A549 (cell line): ENCODE data around the gene CDS1. TPM values are rescaled to one million over a fixed set of nuclear protein-coding genes. Genes with fewer than 3 reads are reported as not detected.

Experiments
- ATAC-seq, 2 experiments: fragments of 200-7000 bp in 1 of 2; fragments of >200 bp in 1 of 2; cut with Nextera tagmentation in 1 of 2; cut with Tn5 transposase in 1 of 2; 3 replicates each; pipeline versions ENCODE4 v1.8.0 to v1.9.1; 2018 to 2020; ENCODE audit warnings: mild to moderate bottlenecking in 1 of 2, moderate library complexity in 1 of 2
- CTCF ChIA-PET: fragments of 300-600 bp; sonication (Branson Sonifier 250); formaldehyde crosslinking; extraction: SDS; loops from one replicate; lab custom pipeline; 2021; ENCODE audit warnings: antibody characterized with exemption, inconsistent platforms; lab: Yijun Ruan, JAX
- POLR2A ChIA-PET: fragments of 350-600 bp; formaldehyde crosslinking; extraction: SDS; loops from one replicate; lab custom pipeline; 2021; ENCODE audit warnings: antibody characterized with exemption, inconsistent platforms; lab: Yijun Ruan, JAX
- DNase-seq, 2 experiments: peaks; one replicate each; pipeline versions ENCODE4 v3.0.0 to v3.0.0-alpha.2; 2011 to 2016; ENCODE audit warnings: low read depth in 1 of 2, low spot score in 1 of 2
- FAIRE-seq: peaks from 2 replicates; lab custom pipeline; 2011; peaks lifted over from hg19 to GRCh38; lab: Jason Lieb, UNC
- H3K27ac ChIP-seq, 2 experiments: fragments of >200 bp; sonication (Bioruptor Twin); formaldehyde crosslinking; 3 replicates each; pipeline ENCODE4 v1.5.1; 2016 to 2017
- H3K4me1 ChIP-seq: fragments of >200 bp; sonication (Bioruptor Twin); formaldehyde crosslinking; 3 replicates; pipeline ENCODE4 v1.6.1; 2016
- H3K4me2 ChIP-seq: fragments of >200 bp; sonication (Bioruptor Twin); formaldehyde crosslinking; 3 replicates; pipeline ENCODE4 v1.6.1; 2016
- H3K4me3 ChIP-seq: fragments of >200 bp; sonication (Bioruptor Twin); formaldehyde crosslinking; 3 replicates; pipeline ENCODE4 v1.5.1; 2016
- H3K9me3 ChIP-seq: fragments of >200 bp; sonication (Bioruptor Twin); formaldehyde crosslinking; 3 replicates; pipeline ENCODE4 v1.6.1; 2016
- CBX2 ChIP-seq: fragments of 200-600 bp; sonication (generic); IDR thresholded peaks from 2 replicates; pipeline ENCODE4 v1.6.1; 2016; ENCODE audit warnings: low read depth, mild to moderate bottlenecking, borderline replicate concordance
- CEBPB ChIP-seq, 2 experiments: fragments of >200 bp in 1 of 2; sonication (Bioruptor Twin) in 1 of 2; formaldehyde crosslinking in 1 of 2; IDR thresholded peaks; 2 replicates each; pipeline ENCODE4 v1.6.1; 2012 to 2016
- CHD2 ChIP-seq: fragments of 150-350 bp; IDR thresholded peaks from 2 replicates; pipeline ENCODE4 v1.6.1; 2014; ENCODE audit warnings: low read length; ENCODE audit not compliant: partially characterized antibody
- EP300 ChIP-seq, 2 experiments: fragments of >200 bp; sonication (Bioruptor Twin); formaldehyde crosslinking; IDR thresholded peaks; 2 replicates in 1 of 2; 3 replicates in 1 of 2; pipeline ENCODE4 v1.6.1; 2016 to 2017
- ESRRA ChIP-seq: fragments of 150-350 bp; IDR thresholded peaks from 2 replicates; pipeline ENCODE4 v1.6.1; 2014; ENCODE audit warnings: mild to moderate bottlenecking, low read length, borderline replicate concordance
- FOSB ChIP-seq: fragments of 250-450 bp; sonication (Bioruptor Pico); IDR thresholded peaks from 2 replicates; pipeline ENCODE4 v1.5.0; 2020; ENCODE audit warnings: mild to moderate bottlenecking, moderate library complexity
- GATA3 ChIP-seq: IDR thresholded peaks from 2 replicates; pipeline ENCODE4 v1.6.1; 2012; ENCODE audit warnings: borderline replicate concordance
- JUN ChIP-seq, 2 experiments: fragments of >200 bp; sonication (Bioruptor Twin); formaldehyde crosslinking; IDR thresholded peaks; 2 replicates in 1 of 2; 3 replicates in 1 of 2; pipeline ENCODE4 v1.6.1; 2016 to 2017
- JUNB ChIP-seq: fragments of >200 bp; sonication (Bioruptor Twin); formaldehyde crosslinking; IDR thresholded peaks from 2 replicates; pipeline ENCODE4 v1.6.1; 2016
- KDM1A ChIP-seq: fragments of 200-600 bp; sonication (generic); IDR thresholded peaks from 2 replicates; pipeline ENCODE4 v1.6.1; 2016; ENCODE audit warnings: low read depth, mild to moderate bottlenecking
- NPAS2 ChIP-seq: fragments of 250-450 bp; sonication (Bioruptor Pico); IDR thresholded peaks from 2 replicates; pipeline ENCODE4 v1.8.0; 2022; ENCODE audit warnings: mild to moderate bottlenecking, moderate library complexity, borderline replicate concordance
- PHF8 ChIP-seq: fragments of 200-600 bp; sonication (generic); IDR thresholded peaks from 2 replicates; pipeline ENCODE4 v1.6.1; 2016; ENCODE audit warnings: low read depth, mild to moderate bottlenecking, antibody characterized with exemption, moderate library complexity, borderline replicate concordance
- POLR2A ChIP-seq: IDR thresholded peaks from 2 replicates; pipeline ENCODE4 v1.6.1; 2012; ENCODE audit warnings: mild to moderate bottlenecking, low read length
- POLR2AphosphoS2 ChIP-seq: conservative IDR thresholded peaks from 2 replicates; pipeline ENCODE4 v1.6.1; 2012; ENCODE audit warnings: low read length, improper control_type of control experiment, inconsistent platforms
- RAD21 ChIP-seq, 2 experiments: fragments of >200 bp in 1 of 2; sonication (Bioruptor Twin) in 1 of 2; formaldehyde crosslinking in 1 of 2; IDR thresholded peaks in 1 of 2; conservative IDR thresholded peaks in 1 of 2; 2 replicates in 1 of 2; 3 replicates in 1 of 2; pipeline ENCODE4 v1.6.1; 2012 to 2018; ENCODE audit warnings: inconsistent platforms in 1 of 2
- RARB ChIP-seq: fragments of 250-450 bp; sonication (Bioruptor Pico); IDR thresholded peaks from 2 replicates; pipeline ENCODE4 v1.8.0; 2021; ENCODE audit warnings: mild to moderate bottlenecking, moderate library complexity
- RFX5 ChIP-seq: fragments of 450-650 bp; IDR thresholded peaks from 2 replicates; pipeline ENCODE4 v1.7.1; 2014; ENCODE audit warnings: antibody characterized with exemption, mild to moderate bottlenecking, moderate library complexity
- RNF2 ChIP-seq: fragments of 200-600 bp; sonication (generic); IDR thresholded peaks from 2 replicates; pipeline ENCODE4 v1.6.1; 2016; ENCODE audit warnings: low read depth, mild to moderate bottlenecking, antibody characterized with exemption, moderate library complexity, borderline replicate concordance
- SMC3 ChIP-seq: fragments of >200 bp; sonication (Bioruptor Twin); formaldehyde crosslinking; IDR thresholded peaks from 3 replicates; pipeline ENCODE4 v1.6.1; 2018; ENCODE audit warnings: inconsistent platforms
- SREBF2 ChIP-seq: fragments of 450-650 bp; IDR thresholded peaks from 2 replicates; pipeline ENCODE4 v1.6.1; 2014; ENCODE audit warnings: mild to moderate bottlenecking, moderate library complexity
- TP53 ChIP-seq: fragments of 250-450 bp; sonication (Bioruptor Pico); IDR thresholded peaks from 2 replicates; pipeline ENCODE4 v1.5.0; 2021; ENCODE audit warnings: mild to moderate bottlenecking, moderate library complexity
- ZC3H11A ChIP-seq: fragments of 450-650 bp; IDR thresholded peaks from 2 replicates; pipeline ENCODE4 v1.6.1; 2014; ENCODE audit warnings: antibody characterized with exemption, mild to moderate bottlenecking
- WGBS: methylation state at CpG from one replicate; pipeline ENCODE4 v1.1.6; 2017; ENCODE audit errors: missing lambda C conversion rate; 5-methylcytosine and 5-hydroxymethylcytosine counted together
- polyA plus RNA-seq, 4 experiments: library from polyadenylated mRNA; depleted of rRNA in 3 of 4; stranded (reverse); fragments of >200 nt; fragmentation: RNase III in 1 of 4; extraction: RNeasy Plus Mini Kit Qiagen cat#74134 plus additional on column Dnase treatment in 1 of 4; gene quantifications; 2 replicates in 3 of 4; 3 replicates in 1 of 4; pipeline ENCODE4 v1.2.3, GENCODE V29; 2011 to 2017
- TF ChIP-seq, protein P1 (sequence below): fragments of 250-450 bp; sonication (Bioruptor Pico); IDR thresholded peaks from 2 replicates; pipeline ENCODE4 v1.5.0; 2021; ENCODE audit warnings: mild to moderate bottlenecking, moderate library complexity, borderline replicate concordance
- TF ChIP-seq, protein P2 (sequence below): fragments of 150-350 bp; IDR thresholded peaks from 2 replicates; pipeline ENCODE4 v1.6.1; 2014; ENCODE audit warnings: low read depth, mild to moderate bottlenecking, low read length

CDS1 gene
- polyA plus RNA-seq, 2 of the 4 experiments (the other 2 are of a cell fraction), result 0.46 to 1.4 TPM

DNA sequence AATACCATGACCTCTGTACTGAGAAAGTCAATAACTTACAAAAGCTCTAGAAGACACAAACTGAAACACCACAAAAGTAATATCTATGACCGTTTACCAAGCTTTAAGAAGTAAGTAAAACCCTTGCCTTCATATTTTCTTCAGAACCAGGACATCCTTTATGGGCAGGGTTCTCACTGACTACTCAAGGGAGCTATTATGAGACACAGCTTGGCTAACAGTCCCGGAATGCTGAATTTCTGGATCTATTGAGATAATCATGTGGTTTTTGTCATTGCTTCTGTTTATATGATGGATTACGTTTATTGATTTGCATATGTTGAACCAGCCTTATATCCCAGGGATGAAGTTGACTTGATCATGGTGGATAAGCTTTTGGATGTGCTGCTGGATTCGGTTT, 19.9 kb upstream of the CDS1 start:
- ATAC-seq, result no peak
- H3K4me2 ChIP-seq, result no peak overlapping the region
- no peak for TF ChIP-seq KDM1A
- TF ChIP-seq ESRRA, result no peak
- TF ChIP-seq NPAS2 (CRISPR knock-in tag), result no peak
- no peak for TF ChIP-seq FOSB (CRISPR knock-in tag)
- no peak for TF ChIP-seq ZC3H11A
- TF ChIP-seq CHD2, result no peak
- TF ChIP-seq, all 56 proteins: peak for 0
- 21% methylated on average over 4 of the region's 4 CpGs for WGBS
- POLR2A ChIA-PET, result no interaction called here
- no peak overlapping the region for H3K4me3 ChIP-seq
- H3K4me1 ChIP-seq, result no peaks in the 10 kb centered on the region
- no peak overlapping the region for H3K27ac ChIP-seq
- DNase-seq (no peak), FAIRE-seq (no peak)
- H3K9me3 ChIP-seq, result no peaks in the 10 kb centered on the region
- CTCF ChIA-PET, result no interaction called here

DNA sequence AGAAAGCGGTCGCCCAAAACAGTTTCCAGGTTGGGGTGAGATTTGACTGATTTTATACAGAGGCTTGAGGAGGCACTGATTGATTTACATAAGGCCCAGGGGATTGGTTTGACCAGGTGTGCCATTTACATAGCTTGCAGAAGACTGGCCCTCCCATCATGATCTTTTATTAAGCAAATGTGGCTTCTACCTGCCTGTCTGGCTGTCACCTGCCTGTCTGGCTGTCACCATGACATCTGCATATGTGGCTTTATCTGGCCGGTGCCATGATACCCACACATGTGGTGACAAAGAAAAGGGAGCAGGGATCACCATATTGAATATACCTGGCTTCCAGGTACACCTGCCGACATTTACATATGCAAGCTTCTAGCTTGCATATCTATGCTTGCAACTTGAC, 17.0 kb upstream of the CDS1 start:
- WGBS, result 82% methylated on average over 4 of the region's 4 CpGs
- Histone ChIP-seq H3K4me1 (no peaks in the 10 kb centered on the region), H3K4me2 (no peak overlapping the region)
- TF ChIP-seq FOSB (CRISPR knock-in tag) (no peak), ZC3H11A (no peak), RNF2 (no peak), JUN (IDR thresholded peaks at IDR 0.05) (no peak), CEBPB (IDR thresholded peaks at IDR 0.05) (no peak), SMC3 (no peak), CBX2 (no peak), TP53 (CRISPR knock-in tag) (no peak), POLR2AphosphoS2 (no peak), GATA3 (no peak)
- TF ChIP-seq, all 56 proteins: peak for 0
- FAIRE-seq (no peak), ATAC-seq (no peak), DNase-seq (no peak)
- H3K9me3 ChIP-seq, result no peaks in the 10 kb centered on the region
- H3K4me3 ChIP-seq, result no peak overlapping the region
- no peak overlapping the region for H3K27ac ChIP-seq
- POLR2A ChIA-PET, result no interaction called here
- CTCF ChIA-PET, result no interaction called here

DNA sequence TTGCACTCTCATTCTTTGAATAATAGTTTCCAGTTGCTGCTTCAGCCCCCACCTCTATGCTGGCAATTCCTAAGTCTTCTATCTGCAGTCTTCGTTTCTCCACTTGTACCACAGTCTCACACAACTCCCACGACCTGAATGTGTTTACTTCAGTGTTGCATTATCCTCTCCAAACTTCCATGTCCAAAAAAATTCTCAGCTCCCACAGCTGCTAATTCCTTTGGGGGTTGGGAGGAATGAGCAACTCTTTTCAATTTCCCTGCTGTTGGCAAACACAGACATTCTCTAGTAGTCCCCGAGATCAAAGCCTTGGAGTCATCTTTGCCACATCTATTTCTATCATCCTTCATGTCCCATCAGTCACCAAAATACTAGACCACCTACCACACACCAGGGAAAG, 14.4 kb upstream of the CDS1 start:
- H3K27ac ChIP-seq, result no peak overlapping the region
- no peak overlapping the region for H3K4me3 ChIP-seq
- FAIRE-seq, result no peak
- H3K9me3 ChIP-seq, result no peaks in the 10 kb centered on the region
- H3K4me2 ChIP-seq, result no peak overlapping the region
- H3K4me1 ChIP-seq, result no peaks in the 10 kb centered on the region
- ChIA-PET CTCF (no interaction called here), POLR2A (no interaction called here)
- 4% methylated on average over 3 of the region's 3 CpGs for WGBS
- no peak for ATAC-seq
- no peak for DNase-seq
- no peak for TF ChIP-seq JUNB
- no peak for TF ChIP-seq JUN (IDR thresholded peaks at IDR 0.05)
- no peak for TF ChIP-seq RAD21 (conservative IDR thresholded peaks at IDR 0.05 in 1 of 2, IDR thresholded peaks at IDR 0.05 in 1 of 2)
- no peak for TF ChIP-seq EP300 (IDR thresholded peaks at IDR 0.05)
- TF ChIP-seq, protein P1, sequence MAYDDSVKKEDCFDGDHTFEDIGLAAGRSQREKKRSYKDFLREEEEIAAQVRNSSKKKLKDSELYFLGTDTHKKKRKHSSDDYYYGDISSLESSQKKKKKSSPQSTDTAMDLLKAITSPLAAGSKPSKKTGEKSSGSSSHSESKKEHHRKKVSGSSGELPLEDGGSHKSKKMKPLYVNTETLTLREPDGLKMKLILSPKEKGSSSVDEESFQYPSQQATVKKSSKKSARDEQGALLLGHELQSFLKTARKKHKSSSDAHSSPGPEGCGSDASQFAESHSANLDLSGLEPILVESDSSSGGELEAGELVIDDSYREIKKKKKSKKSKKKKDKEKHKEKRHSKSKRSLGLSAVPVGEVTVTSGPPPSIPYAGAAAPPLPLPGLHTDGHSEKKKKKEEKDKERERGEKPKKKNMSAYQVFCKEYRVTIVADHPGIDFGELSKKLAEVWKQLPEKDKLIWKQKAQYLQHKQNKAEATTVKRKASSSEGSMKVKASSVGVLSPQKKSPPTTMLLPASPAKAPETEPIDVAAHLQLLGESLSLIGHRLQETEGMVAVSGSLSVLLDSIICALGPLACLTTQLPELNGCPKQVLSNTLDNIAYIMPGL (CRISPR knock-in tag), result no peak
- TF ChIP-seq POLR2A, result no peak
- no peak for TF ChIP-seq RARB (CRISPR knock-in tag)
- no peak for TF ChIP-seq PHF8
- TF ChIP-seq SREBF2, result no peak
- TF ChIP-seq, protein P2, sequence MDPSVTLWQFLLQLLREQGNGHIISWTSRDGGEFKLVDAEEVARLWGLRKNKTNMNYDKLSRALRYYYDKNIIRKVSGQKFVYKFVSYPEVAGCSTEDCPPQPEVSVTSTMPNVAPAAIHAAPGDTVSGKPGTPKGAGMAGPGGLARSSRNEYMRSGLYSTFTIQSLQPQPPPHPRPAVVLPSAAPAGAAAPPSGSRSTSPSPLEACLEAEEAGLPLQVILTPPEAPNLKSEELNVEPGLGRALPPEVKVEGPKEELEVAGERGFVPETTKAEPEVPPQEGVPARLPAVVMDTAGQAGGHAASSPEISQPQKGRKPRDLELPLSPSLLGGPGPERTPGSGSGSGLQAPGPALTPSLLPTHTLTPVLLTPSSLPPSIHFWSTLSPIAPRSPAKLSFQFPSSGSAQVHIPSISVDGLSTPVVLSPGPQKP, result no peak
- no peak for TF ChIP-seq CHD2
- no peak for TF ChIP-seq RFX5
- TF ChIP-seq, all 56 proteins: peak for 0
